NT2/D1 (cell line): Measurements from ENCODE around the gene RNU6-1.
A peak's percentile ranks its signal among the peaks of the same experiment; 100 is the strongest.

Source experiments
- DNase-seq: peaks from one replicate; pipeline ENCODE4 v3.0.0-alpha.2; 2011; ENCODE audit warnings: low read depth, low spot score
- H3K27me3 ChIP-seq: 2 replicates; pipeline ENCODE4 v1.6.0; 2011; ENCODE audit warnings: mild to moderate bottlenecking; ENCODE audit not compliant: insufficient read length, insufficient read depth
- H3K36me3 ChIP-seq: 2 replicates; pipeline ENCODE4 v1.6.1; 2011; ENCODE audit warnings: mild to moderate bottlenecking, low read length, mixed read lengths; ENCODE audit not compliant: insufficient read depth, insufficient read length
- H3K4me1 ChIP-seq: 2 replicates; pipeline ENCODE4 v1.5.1; 2011; ENCODE audit not compliant: insufficient read depth, insufficient read length
- H3K4me3 ChIP-seq: 2 replicates; pipeline ENCODE4 v1.5.1; 2011; ENCODE audit warnings: low read depth; ENCODE audit not compliant: insufficient read length
- H3K9ac ChIP-seq: 2 replicates; pipeline ENCODE4 v1.6.0; 2011; ENCODE audit warnings: low read depth; ENCODE audit not compliant: insufficient read length
- H3K9me3 ChIP-seq: 2 replicates; pipeline ENCODE4 v1.5.1; 2011; ENCODE audit warnings: mild to moderate bottlenecking, low read length; ENCODE audit not compliant: insufficient read depth
- SUZ12 ChIP-seq: IDR thresholded peaks from 2 replicates; pipeline ENCODE4 v1.6.1; 2011; ENCODE audit not compliant: insufficient read length, insufficient read depth; ENCODE audit errors: extremely low read depth
- YY1 ChIP-seq: IDR thresholded peaks from 2 replicates; pipeline ENCODE4 v1.6.1; 2011; ENCODE audit not compliant: insufficient read length, insufficient read depth
- ZNF274 ChIP-seq: IDR thresholded peaks from 2 replicates; pipeline ENCODE4 v1.6.1; 2011; ENCODE audit warnings: mild to moderate bottlenecking, low read depth, low read length

Gene RNU6-1

GRCh38 chr15:67832031-67832551 lies 7.8 kb downstream of the RNU6-1 start:
- Histone ChIP-seq H3K4me1 (peaks cover 20% of the 10 kb centered on the region), H3K27me3 (peaks cover 94% of the 10 kb centered on the region), H3K9ac (no peak overlapping the region), H3K9me3 (peaks cover 5% of the 10 kb centered on the region; the same call in 1 of the 2 replicates), H3K4me3 (no peak overlapping the region), H3K36me3 (no peaks in the 10 kb centered on the region)
- no peak for DNase-seq
- TF ChIP-seq YY1 (no peak), SUZ12 (no peak), ZNF274 (no peak)

- Histone ChIP-seq H3K36me3 (no peaks in the 10 kb centered on the region), H3K9ac (no peak overlapping the region), H3K27me3 (peaks cover 98% of the 10 kb centered on the region), H3K4me1 (peaks cover 17% of the 10 kb centered on the region), H3K4me3 (no peak overlapping the region), H3K9me3 (peaks cover 5% of the 10 kb centered on the region; the same call in 1 of the 2 replicates)
- TF ChIP-seq SUZ12 = no peak
- TF ChIP-seq YY1 = no peak
- no peak for TF ChIP-seq ZNF274
- DNase-seq = no peak
Measured at GRCh38 chr15:67831363-67831762, 8.5 kb downstream of the RNU6-1 start.

- no peak for DNase-seq
- Histone ChIP-seq H3K27me3 (peaks cover 98% of the 10 kb centered on the region), H3K9me3 (peaks cover 10% of the 10 kb centered on the region; the same call in 1 of the 2 replicates), H3K4me3 (peak overlapping the region; percentile 15), H3K9ac (no peak overlapping the region), H3K36me3 (no peaks in the 10 kb centered on the region), H3K4me1 (peaks cover 19% of the 10 kb centered on the region)
- TF ChIP-seq ZNF274 (no peak), YY1 (no peak), SUZ12 (no peak)
Measured at GRCh38 chr15:67829647-67830504, 10.0 kb downstream of the RNU6-1 start.

GRCh38 chr15:67828969-67829646 lies 10.7 kb downstream of the RNU6-1 start:
- Histone ChIP-seq H3K4me3 (peak overlapping the region; percentile 15), H3K9me3 (peaks cover 10% of the 10 kb centered on the region; the same call in 1 of the 2 replicates), H3K9ac (no peak overlapping the region), H3K36me3 (no peaks in the 10 kb centered on the region), H3K27me3 (peaks cover 98% of the 10 kb centered on the region), H3K4me1 (peaks cover 23% of the 10 kb centered on the region)
- TF ChIP-seq ZNF274 (no peak), SUZ12 (peak; percentile 96), YY1 (no peak)
- DNase-seq = no peak

- TF ChIP-seq SUZ12 = no peak
- TF ChIP-seq ZNF274 = no peak
- no peak for TF ChIP-seq YY1
- H3K27me3 ChIP-seq = peaks cover 98% of the 10 kb centered on the region
- no peak for DNase-seq
- no peak overlapping the region for H3K9ac ChIP-seq
- H3K4me1 ChIP-seq = peaks cover 28% of the 10 kb centered on the region
- no peaks in the 10 kb centered on the region for H3K36me3 ChIP-seq
- peaks cover 10% of the 10 kb centered on the region; the same call in 1 of the 2 replicates for H3K9me3 ChIP-seq
- H3K4me3 ChIP-seq = peak overlapping the region; percentile 13
Measured at GRCh38 chr15:67828278-67828968, 11.4 kb downstream of the RNU6-1 start.

- peaks cover 28% of the 10 kb centered on the region for H3K4me1 ChIP-seq
- TF ChIP-seq SUZ12 (peak; percentile 43), YY1 (no peak)
- H3K4me3 ChIP-seq = peak overlapping the region; percentile 18
- no peaks in the 10 kb centered on the region for H3K36me3 ChIP-seq
- no peak for DNase-seq
- H3K9ac ChIP-seq = no peak overlapping the region
- peaks cover 10% of the 10 kb centered on the region; the same call in 1 of the 2 replicates for H3K9me3 ChIP-seq
- H3K27me3 ChIP-seq = peaks cover 98% of the 10 kb centered on the region
Measured at GRCh38 chr15:67827562-67828277, 12.1 kb downstream of the RNU6-1 start.
